HL-60/S4 (cell line): ENCODE measurements around the gene RBKS.

Experiments used
- in situ Hi-C: fragments of 300-500 bp; cut with MboI; formaldehyde crosslinking; loops from 2 replicates; pipeline ENCODE4 v1.14.3; 2022; ENCODE audit warnings: low sequenced_read_pairs

The RBKS gene

DNA sequence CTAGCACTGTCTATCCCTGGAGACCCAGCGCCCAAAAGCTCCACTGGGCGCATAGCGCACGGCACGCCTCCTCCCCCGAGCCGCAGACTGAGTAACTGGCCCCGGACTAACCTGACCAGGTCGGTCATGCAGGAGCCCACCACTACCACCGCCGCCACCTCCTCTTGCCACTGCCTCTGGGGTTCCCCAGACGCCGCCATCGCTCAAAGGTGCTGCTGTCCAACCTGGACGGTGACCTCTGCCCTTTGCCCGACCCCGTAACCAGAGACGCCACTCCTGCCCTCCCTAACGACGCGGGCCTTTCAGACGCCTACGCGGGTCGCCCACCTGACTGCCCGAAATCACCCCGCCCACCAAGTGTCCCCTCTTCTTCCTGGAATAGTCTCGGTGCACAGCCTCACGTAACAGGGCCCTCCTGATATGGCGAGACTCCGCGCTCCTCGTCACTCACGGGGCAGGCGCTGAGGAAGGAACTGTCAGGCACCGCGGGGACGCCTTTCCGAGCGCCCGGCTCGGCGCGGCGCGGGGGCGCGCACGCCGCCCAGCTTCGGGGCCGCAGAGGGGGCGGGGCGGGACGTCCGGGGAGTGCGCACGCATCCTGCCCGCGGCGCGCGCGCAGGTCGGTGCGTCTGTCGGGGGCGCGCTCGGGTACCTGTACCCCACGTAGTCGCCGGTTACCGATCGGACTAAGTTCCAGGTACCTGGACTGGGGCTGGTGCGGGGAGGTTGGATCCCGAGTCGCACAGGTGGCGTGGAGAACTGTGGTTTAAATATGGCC is at the start of gene RBKS, which contains the start of gene BABAM2:
TSS of gene RBKS (minus strand) at position 242 of the 778 bp plus-strand sequence. CDS start at position 200, 42 bp downstream.
TSS of gene BABAM2 (plus strand) at position 584 of the 778 bp plus-strand sequence. CDS start 3,828 bp downstream, outside the sequence.
- in situ Hi-C loops = no loop called here

GRCh38 chr2:27935026-27935425 is 44.8 kb upstream of the RBKS start:
- in situ Hi-C loops = no loop called here

DNA sequence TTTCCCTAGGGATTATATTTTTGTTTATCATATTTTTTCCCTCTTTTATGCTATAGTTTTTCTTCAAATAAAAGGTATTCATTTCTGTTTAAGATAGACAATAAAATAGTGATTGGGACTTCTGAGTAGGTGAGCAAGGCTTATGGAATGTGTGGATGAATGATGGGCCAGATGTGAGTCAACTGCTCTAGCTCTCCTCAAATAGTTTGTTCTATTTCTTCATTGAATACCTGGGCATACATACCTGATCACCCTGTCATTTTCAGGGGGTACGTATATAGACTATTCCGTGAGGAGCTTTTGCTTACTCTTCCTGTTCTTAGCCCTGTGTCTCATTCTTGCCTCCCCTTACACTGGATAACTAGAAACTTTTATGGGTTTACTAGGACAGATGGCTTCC is 42.2 kb upstream of the RBKS start:
- in situ Hi-C loops = no loop called here

DNA sequence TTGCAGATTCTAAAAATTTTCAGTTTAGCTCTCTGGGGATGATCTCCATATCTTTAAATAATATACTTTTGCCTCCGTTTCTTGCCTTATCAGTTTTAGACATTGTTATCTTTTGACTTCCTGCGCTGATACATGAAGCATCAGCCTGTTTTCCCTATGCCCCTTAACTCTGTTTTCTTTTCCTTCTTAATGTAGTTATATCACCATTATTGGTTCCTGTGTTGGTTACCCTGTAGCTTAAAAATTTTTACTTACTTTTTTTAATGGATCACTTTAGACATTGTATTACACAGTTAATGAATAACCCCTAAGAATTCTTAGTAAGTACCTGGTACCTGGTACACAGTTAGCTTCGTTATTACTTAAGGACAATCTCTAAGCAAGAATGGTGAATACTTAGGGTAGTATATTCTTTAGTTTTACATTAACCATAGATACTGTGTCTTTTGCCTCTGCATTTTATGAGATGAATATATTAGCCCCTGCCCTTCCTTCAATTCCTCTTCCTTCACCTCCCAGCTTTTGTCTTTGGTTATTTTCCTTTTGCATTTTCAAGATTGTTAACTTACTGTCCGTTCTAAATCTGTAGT is 41.3 kb upstream of the RBKS start:
- in situ Hi-C loops = no loop called here

DNA sequence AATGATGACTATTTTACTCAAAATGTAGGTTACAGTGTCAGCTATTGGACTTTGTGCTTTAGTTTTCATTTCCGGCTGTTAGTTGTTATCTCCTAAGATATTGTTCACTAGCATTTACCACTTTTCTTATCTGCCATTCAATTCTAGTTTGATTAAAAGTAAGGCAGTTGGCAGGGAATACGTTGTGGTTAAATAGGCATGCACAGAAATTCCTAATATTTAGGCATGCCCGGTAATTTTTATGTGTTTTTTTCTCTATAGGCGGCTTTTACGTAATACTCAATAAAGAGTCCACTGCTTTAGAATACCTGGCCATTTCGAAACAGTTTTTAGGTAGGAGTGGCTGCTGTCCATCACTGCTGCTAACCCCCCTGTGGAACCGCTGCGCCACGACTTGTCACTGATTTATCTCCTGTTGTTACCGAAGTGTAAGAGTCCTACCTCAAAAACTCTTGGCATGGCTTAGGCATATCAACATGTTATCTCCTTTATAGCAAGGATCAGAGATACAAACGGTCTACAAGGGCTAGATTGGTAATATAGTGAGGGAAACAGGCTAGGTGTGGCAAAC is 39.8 kb upstream of the RBKS start:
- in situ Hi-C loops = no loop called here

GRCh38 chr2:27925766-27926472 is 35.7 kb upstream of the RBKS start:
- in situ Hi-C loops = no loop called here

DNA sequence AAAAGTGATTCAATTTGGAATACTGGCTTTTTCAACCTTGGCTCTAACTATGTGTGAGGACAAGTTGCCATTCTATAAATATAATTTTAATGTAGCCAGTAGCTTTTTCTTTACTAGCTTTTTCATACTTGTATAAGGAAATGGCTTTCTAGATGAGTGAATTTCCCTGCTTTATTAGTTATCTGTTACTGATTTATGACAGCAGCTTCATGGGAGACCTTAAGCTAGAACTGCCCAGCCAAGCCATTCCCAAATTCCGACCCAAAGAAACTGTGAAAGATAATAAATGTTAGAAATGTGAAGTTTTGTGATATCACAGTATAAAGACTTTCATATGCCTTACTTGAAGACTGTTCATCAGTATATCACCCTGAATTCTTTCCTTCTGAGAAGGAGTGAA is 32.7 kb upstream of the RBKS start:
- in situ Hi-C loops = no loop called here

DNA sequence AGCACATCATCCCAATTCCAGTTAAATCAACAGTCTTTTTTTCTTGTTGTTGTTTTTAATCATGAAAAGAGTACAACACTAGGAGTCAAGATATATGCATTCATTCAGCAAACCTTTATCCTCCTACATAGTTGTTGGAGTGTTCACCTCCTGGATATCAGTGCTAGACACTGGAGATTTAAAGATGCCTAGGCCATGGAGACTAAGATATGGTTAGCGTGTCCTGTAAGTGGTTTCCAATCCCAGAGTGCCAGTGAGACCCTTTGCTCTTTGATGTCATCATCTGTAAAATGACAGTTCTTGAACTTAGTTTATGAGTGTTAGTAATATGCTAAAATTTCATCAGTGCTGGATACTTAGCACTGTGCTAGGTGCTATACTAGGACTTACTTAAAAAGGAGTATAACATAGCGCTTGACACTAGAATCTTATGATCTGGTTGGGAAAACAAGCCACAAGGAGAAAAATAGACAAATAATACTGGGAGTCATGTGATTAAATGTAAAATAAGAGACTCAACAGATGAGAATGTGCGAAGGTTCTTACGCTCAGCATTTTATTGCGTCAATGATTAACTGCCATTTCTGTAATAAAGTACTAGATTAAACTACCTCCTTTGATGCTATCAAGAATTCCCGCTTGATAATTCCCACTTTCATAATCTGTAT is 31.8 kb upstream of the RBKS start:
- in situ Hi-C loops = no loop called here

DNA sequence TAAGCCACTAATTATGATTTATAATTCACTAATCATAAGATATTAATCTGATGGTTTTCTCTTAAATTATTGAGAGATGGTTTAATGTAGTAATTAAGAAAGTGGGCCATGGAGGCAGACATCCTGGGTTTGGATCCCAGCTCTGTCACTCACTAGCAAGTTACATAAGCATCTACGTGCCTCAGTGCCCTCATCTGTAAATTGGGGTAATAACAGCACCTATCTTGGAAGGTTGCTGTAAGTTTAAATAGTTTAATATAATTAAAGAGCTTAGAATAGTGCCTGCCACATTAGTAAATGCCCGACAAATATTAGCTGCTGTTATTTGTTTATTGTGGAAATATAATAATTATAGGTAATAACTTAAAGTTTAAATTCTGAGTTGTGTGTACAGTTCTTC is 31.2 kb upstream of the RBKS start:
- in situ Hi-C loops = no loop called here

- in situ Hi-C loops = no loop called here
Measured at GRCh38 chr2:27920148-27920885, 30.1 kb upstream of the RBKS start.

- in situ Hi-C loops = no loop called here
Measured at GRCh38 chr2:27916293-27916995, 26.3 kb upstream of the RBKS start.

DNA sequence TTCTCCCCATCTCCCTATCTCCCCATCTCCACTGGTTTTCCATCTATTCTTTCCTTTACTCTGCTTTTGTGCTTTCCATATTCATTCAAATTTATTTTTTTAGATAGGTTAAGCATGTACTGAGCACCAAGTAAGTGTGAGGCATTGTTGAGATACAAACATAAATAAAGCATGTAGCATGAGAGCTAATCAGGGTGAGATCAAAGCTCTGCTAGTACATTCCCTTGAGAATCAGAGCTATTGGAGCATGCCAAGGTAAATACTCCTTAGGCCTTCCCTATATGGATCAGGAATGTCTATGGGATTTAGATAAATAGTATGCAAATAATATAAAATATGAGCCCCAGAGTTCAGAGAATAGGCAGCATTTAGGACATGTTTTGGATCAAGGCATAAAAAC is 25.7 kb upstream of the RBKS start:
- in situ Hi-C loops = no loop called here

DNA sequence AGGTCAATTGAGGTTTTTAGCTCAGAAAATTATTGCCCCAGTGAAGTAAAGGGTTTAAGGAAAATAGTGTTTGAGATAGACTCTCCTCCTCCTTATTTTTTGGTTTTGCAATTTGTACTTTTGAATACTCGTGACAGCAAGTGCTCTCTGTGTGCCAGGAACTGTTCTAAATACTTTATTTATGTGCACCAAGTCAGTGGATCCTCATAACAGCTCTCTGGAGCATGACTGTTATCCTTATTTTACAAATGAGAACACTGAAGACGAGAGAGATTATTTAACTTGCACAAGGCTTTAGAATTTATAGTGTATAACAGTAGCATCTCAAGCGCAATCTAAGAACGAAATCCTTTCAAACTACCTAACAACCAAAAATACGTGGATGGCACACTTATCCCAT is 25.0 kb upstream of the RBKS start:
- in situ Hi-C loops = no loop called here

- in situ Hi-C loops = no loop called here
Measured at GRCh38 chr2:27914805-27915175, 24.6 kb upstream of the RBKS start.

GRCh38 chr2:27914041-27914804 is 24.0 kb upstream of the RBKS start:
- in situ Hi-C loops = no loop called here

- in situ Hi-C loops = no loop called here
Measured at GRCh38 chr2:27912512-27912911, 22.3 kb upstream of the RBKS start.

GRCh38 chr2:27911458-27912210 is 21.4 kb upstream of the RBKS start:
- in situ Hi-C loops = no loop called here

DNA sequence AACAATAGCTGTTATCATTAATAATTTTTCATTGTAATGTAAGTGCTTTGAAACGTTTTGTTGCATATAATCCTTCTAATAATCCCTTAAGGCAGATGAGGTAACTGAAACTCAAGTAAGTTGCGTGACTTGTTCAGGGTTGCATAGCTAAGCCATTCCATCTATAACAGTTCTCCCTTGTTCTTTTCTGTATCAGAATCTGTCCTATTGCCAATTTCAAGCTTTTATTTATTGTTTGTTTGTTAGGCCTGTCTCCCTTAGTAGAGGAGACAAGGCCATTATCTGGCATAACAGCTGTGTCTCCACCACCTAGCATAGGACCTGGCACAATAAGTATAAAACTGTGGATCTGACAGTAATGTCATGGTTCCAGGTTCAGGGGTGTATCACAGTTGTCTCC is 19.7 kb upstream of the RBKS start:
- in situ Hi-C loops = no loop called here
